NCI-H510A (cell line): ENCODE measurements around the gene ZNF35.
A peak's percentile ranks its signal among the peaks of the same experiment; 100 is the strongest.
"Not testable (repeated sequence)": the region's sequence is repeated elsewhere in the genome, so short reads cannot be mapped to it uniquely, and the experiment has no call there.

Experiments used
- DNase-seq: peaks from one replicate; lab custom pipeline; 2025; lab: John Stamatoyannopoulos, UW

Gene ZNF35

GRCh38 chr3:44648564-44649229, at the start of gene ZNF35:
Gene ZNF35 (plus strand): TSS chr3:44648732. CDS start chr3:44651068, 2,336 bp downstream.
- peak; percentile 43 for DNase-seq

- DNase-seq = no peak
Observed at GRCh38 chr3:44601749-44602148, 46.8 kb upstream of the ZNF35 start.

GRCh38 chr3:44612678-44613077, 35.9 kb upstream of the ZNF35 start:
- DNase-seq = no peak

- DNase-seq = peak; percentile 66
Observed at GRCh38 chr3:44624749-44625480, 23.6 kb upstream of the ZNF35 start, which contains the start of gene ZNF197. Gene ZNF197 (plus strand): TSS chr3:44625036. CDS start chr3:44629155, 4,119 bp downstream.

- DNase-seq = no peak
Observed at GRCh38 chr3:44628716-44629115, 19.8 kb upstream of the ZNF35 start.

GRCh38 chr3:44632193-44632592, 16.3 kb upstream of the ZNF35 start:
- DNase-seq = no peak

GRCh38 chr3:44642337-44642736, 6.2 kb upstream of the ZNF35 start:
- DNase-seq = no peak

GRCh38 chr3:44643024-44643423, 5.5 kb upstream of the ZNF35 start:
- DNase-seq = no peak

- DNase-seq = no peak
Observed at GRCh38 chr3:44647771-44648170, 761 bp upstream of the ZNF35 start.

- DNase-seq = no peak
Observed at GRCh38 chr3:44649709-44650108, 1.2 kb downstream of the ZNF35 start.

GRCh38 chr3:44654039-44654438, 5.5 kb downstream of the ZNF35 start:
- DNase-seq = no peak

GRCh38 chr3:44659015-44659414, 10.5 kb downstream of the ZNF35 start:
- DNase-seq = no peak

GRCh38 chr3:44659434-44659833, 10.9 kb downstream of the ZNF35 start:
- DNase-seq = no peak

- no peak for DNase-seq
Observed at GRCh38 chr3:44661189-44661588, 12.7 kb downstream of the ZNF35 start.

- DNase-seq = no peak
Observed at GRCh38 chr3:44665173-44665572, 16.6 kb downstream of the ZNF35 start.

GRCh38 chr3:44666346-44666745, 17.8 kb downstream of the ZNF35 start:
- no peak for DNase-seq

- DNase-seq = no peak
Observed at GRCh38 chr3:44669760-44670159, 21.2 kb downstream of the ZNF35 start.

- DNase-seq = not testable (repeated sequence)
Observed at GRCh38 chr3:44673466-44673865, 24.9 kb downstream of the ZNF35 start.

GRCh38 chr3:44674211-44674610, 25.7 kb downstream of the ZNF35 start:
- no peak for DNase-seq

GRCh38 chr3:44678480-44679116, 30.1 kb downstream of the ZNF35 start:
- DNase-seq = no peak

- DNase-seq = no peak
Observed at GRCh38 chr3:44680921-44681455, 32.5 kb downstream of the ZNF35 start.

GRCh38 chr3:44682182-44682896, 33.8 kb downstream of the ZNF35 start:
- no peak for DNase-seq
